DND-41 (cell line): ENCODE results near the gene PSMA8.

Experiments
- CTCF ChIP-seq: IDR thresholded peaks from 2 replicates; pipeline ENCODE4 v1.5.1; 2012; ENCODE audit warnings: borderline replicate concordance, low read length, moderate library complexity, mild to moderate bottlenecking; ENCODE audit not compliant: poor library complexity, severe bottlenecking; ENCODE audit errors: extremely low read depth
- EZH2 ChIP-seq: IDR thresholded peaks from 3 replicates; pipeline ENCODE4 v1.6.1; 2012; ENCODE audit warnings: borderline replicate concordance, low read depth, mild to moderate bottlenecking, moderate library complexity, low read length, inconsistent platforms; ENCODE audit not compliant: severe bottlenecking

DNA sequence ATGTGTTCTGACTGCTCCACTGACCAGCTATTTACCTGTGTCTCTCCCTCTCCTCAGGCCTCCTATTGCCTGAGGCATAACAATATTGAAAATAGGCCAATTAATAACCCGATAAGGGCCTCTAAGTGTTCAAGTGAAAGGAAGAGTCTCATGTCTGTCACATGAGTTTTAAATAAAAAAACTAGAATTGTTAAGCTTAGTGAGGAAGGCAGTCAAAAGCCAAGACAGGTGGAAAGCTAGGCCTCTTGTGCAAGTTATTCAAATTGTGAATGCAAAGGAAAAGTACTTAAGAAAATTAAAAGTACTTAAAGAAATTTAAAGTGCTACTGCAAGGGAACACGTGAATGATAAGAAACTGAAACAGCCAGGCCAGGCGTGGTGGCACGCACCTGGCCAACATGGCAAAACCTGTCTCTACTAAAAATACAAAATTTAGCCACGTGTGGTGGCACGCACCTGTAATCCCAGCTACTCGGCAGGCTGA, 47.7 kb downstream of the PSMA8 start:
- TF ChIP-seq EZH2, result no peak
- no peak for TF ChIP-seq CTCF
